Sigmoid colon (tissue), 3 donors: ENCODE data around the gene MAGEL2.

Experiments
- CTCF ChIP-seq, 4 experiments: fragments of 450-650 bp in 3 of 4; fragments of 200-600 bp in 1 of 4; IDR thresholded peaks; one replicate each; pipeline ENCODE4 v1.5.1; 2016 to 2019; ENCODE audit warnings: antibody characterized with exemption in 4 of 4, mild to moderate bottlenecking in 3 of 4, moderate library complexity in 2 of 4
- POLR2A ChIP-seq, 2 donors: fragments of 450-650 bp; IDR thresholded peaks; one replicate each; pipeline ENCODE4 v1.6.1; 2016; ENCODE audit warnings: antibody characterized with exemption in 2 of 2, mild to moderate bottlenecking in 2 of 2, moderate library complexity in 2 of 2

GRCh38 chr15:23629234-23629805 is 18.3 kb downstream of the MAGEL2 start:
- TF ChIP-seq POLR2A (IDR thresholded peaks at IDR 0.05) = no peak
- peak in 1 of 4 experiments; percentile 18 for TF ChIP-seq CTCF (IDR thresholded peaks at IDR 0.05)
